GM12878 (cell line): ENCODE results near the gene PDCD7. TPM values are rescaled to one million over a fixed set of nuclear protein-coding genes. Genes with fewer than 3 reads are reported as not detected.

Experiments
- CREB1 ChIP-seq: IDR thresholded peaks from 2 replicates; pipeline ENCODE4 v1.6.1; 2012; ENCODE audit warnings: low read depth, mild to moderate bottlenecking, inconsistent platforms
- GATAD2B ChIP-seq: fragments of 450-650 bp; conservative IDR thresholded peaks from 2 replicates; pipeline ENCODE4 v1.6.1; 2017; ENCODE audit warnings: low read depth, mild to moderate bottlenecking, moderate library complexity
- HCFC1 ChIP-seq: fragments of 150-350 bp; IDR thresholded peaks from 2 replicates; pipeline ENCODE4 v1.6.1; 2014; ENCODE audit warnings: low read length
- HDGF ChIP-seq: fragments of 450-650 bp; IDR thresholded peaks from 2 replicates; pipeline ENCODE4 v1.6.1; 2016; ENCODE audit warnings: antibody characterized with exemption
- NR2F1 ChIP-seq: fragments of 450-650 bp; conservative IDR thresholded peaks from 2 replicates; pipeline ENCODE4 v1.6.1; 2017; ENCODE audit warnings: mild to moderate bottlenecking
- POLR2A ChIP-seq: IDR thresholded peaks from 2 replicates; pipeline ENCODE4 v1.6.1; 2011; ENCODE audit warnings: low read depth, mild to moderate bottlenecking, low read length
- POLR2AphosphoS5 ChIP-seq: IDR thresholded peaks from 2 replicates; pipeline ENCODE4 v1.6.1; 2011; ENCODE audit warnings: mild to moderate bottlenecking, low read length, inconsistent platforms
- POU2F2 ChIP-seq: IDR thresholded peaks from 3 replicates; pipeline ENCODE4 v1.6.1; 2011; ENCODE audit warnings: low read depth, mild to moderate bottlenecking, low read length, borderline replicate concordance
- RB1 ChIP-seq: fragments of 450-650 bp; formaldehyde crosslinking; IDR thresholded peaks from 2 replicates; pipeline ENCODE4 v1.6.1; 2017; ENCODE audit warnings: mild to moderate bottlenecking, borderline replicate concordance
- RCOR1 ChIP-seq: conservative IDR thresholded peaks from 2 replicates; pipeline ENCODE4 v1.6.1; 2012; ENCODE audit warnings: low read depth, low read length, improper control_type of control experiment
- RFX5 ChIP-seq: IDR thresholded peaks from 2 replicates; pipeline ENCODE4 v1.6.1; 2011; ENCODE audit warnings: low read depth, low read length, improper control_type of control experiment
- RUNX3 ChIP-seq: IDR thresholded peaks from 2 replicates; pipeline ENCODE4 v1.6.1; 2012; ENCODE audit warnings: low read length, inconsistent platforms
- SIN3A ChIP-seq: IDR thresholded peaks from 2 replicates; pipeline ENCODE4 v1.6.1; 2012; ENCODE audit warnings: low read depth, low read length, improper control_type of control experiment
- SPI1 ChIP-seq: IDR thresholded peaks from 2 replicates; pipeline ENCODE4 v1.6.1; 2011; ENCODE audit warnings: low read depth, mild to moderate bottlenecking, low read length, moderate library complexity, borderline replicate concordance; ENCODE audit not compliant: insufficient read depth
- SRF ChIP-seq, 2 experiments: IDR thresholded peaks; 2 replicates each; pipeline ENCODE4 v1.6.1; 2011; ENCODE audit warnings: low read depth in 2 of 2, low read length in 2 of 2, mild to moderate bottlenecking in 1 of 2, moderate library complexity in 1 of 2
- STAT1 ChIP-seq: fragments of 450-650 bp; conservative IDR thresholded peaks from 2 replicates; pipeline ENCODE4 v1.6.1; 2014; ENCODE audit warnings: antibody characterized with exemption, mild to moderate bottlenecking
- SUPT20H ChIP-seq: IDR thresholded peaks from 2 replicates; pipeline ENCODE4 v1.6.1; 2011; ENCODE audit warnings: low read depth, mild to moderate bottlenecking, low read length, moderate library complexity, borderline replicate concordance; ENCODE audit not compliant: control insufficient read depth
- TBL1XR1 ChIP-seq: IDR thresholded peaks from 2 replicates; pipeline ENCODE4 v1.6.1; 2012; ENCODE audit warnings: low read depth, low read length, improper control_type of control experiment
- ZNF24 ChIP-seq: fragments of 450-650 bp; IDR thresholded peaks from 2 replicates; pipeline ENCODE4 v1.6.1; 2017; ENCODE audit warnings: antibody characterized with exemption, mild to moderate bottlenecking
- ZNF384 ChIP-seq: IDR thresholded peaks from 2 replicates; pipeline ENCODE4 v1.6.1; 2012; ENCODE audit warnings: low read depth, mild to moderate bottlenecking, low read length, improper control_type of control experiment, borderline replicate concordance
- polyA plus RNA-seq, 11 experiments: library from polyadenylated mRNA; depleted of rRNA in 4 of 11; unstranded in 6 of 11; stranded (reverse) in 5 of 11; fragments of >200 nt; fragmentation: Nextera tagmentation in 4 of 11; fragmentation: Illumina TruSeq in 1 of 11; extraction: Ambion mirVana in 4 of 11; extraction: Trizol in 1 of 11; gene quantifications; 1 replicate in 1 of 11; 2 replicates in 10 of 11; pipeline versions ENCODE4 v1.2.1 to v1.2.3, GENCODE V29; 2011 to 2016; ENCODE audit warnings: inconsistent platforms in 2 of 11, missing spikeins in 2 of 11, low read depth in 1 of 11
- total RNA-seq, 4 experiments: library from RNA; depleted of rRNA in 3 of 4; stranded (reverse); fragments of >200 nt in 3 of 4; fragmentation: Illumina TruSeq in 1 of 4; extraction: Trizol in 1 of 4; gene quantifications; 2 replicates each; pipeline versions ENCODE4 v1.2.1 to v1.2.3, GENCODE V29; 2013 to 2021
- TF ChIP-seq, protein P1 (sequence below): fragments of 450-650 bp; IDR thresholded peaks from 2 replicates; pipeline ENCODE4 v1.6.1; 2016; ENCODE audit warnings: mild to moderate bottlenecking
- TF ChIP-seq, protein P2 (sequence below): fragments of 450-650 bp; IDR thresholded peaks from 2 replicates; pipeline ENCODE4 v1.6.1; 2017; ENCODE audit warnings: low read depth, mild to moderate bottlenecking, moderate library complexity
- TF ChIP-seq, protein P3 (sequence below): fragments of 450-650 bp; IDR thresholded peaks from 2 replicates; pipeline ENCODE4 v1.6.1; 2016; ENCODE audit warnings: mild to moderate bottlenecking
- TF ChIP-seq, protein P4 (sequence below): fragments of 450-650 bp; IDR thresholded peaks from 2 replicates; pipeline ENCODE4 v1.6.1; 2016; ENCODE audit warnings: mild to moderate bottlenecking, moderate library complexity, borderline replicate concordance

The PDCD7 gene
- total and polyA plus RNA-seq, 10 of the 15 experiments (the other 5 are each of a cell fraction or from before 2014, with no cell fraction given): 4.2 to 24.2 (median 13.4) TPM

DNA sequence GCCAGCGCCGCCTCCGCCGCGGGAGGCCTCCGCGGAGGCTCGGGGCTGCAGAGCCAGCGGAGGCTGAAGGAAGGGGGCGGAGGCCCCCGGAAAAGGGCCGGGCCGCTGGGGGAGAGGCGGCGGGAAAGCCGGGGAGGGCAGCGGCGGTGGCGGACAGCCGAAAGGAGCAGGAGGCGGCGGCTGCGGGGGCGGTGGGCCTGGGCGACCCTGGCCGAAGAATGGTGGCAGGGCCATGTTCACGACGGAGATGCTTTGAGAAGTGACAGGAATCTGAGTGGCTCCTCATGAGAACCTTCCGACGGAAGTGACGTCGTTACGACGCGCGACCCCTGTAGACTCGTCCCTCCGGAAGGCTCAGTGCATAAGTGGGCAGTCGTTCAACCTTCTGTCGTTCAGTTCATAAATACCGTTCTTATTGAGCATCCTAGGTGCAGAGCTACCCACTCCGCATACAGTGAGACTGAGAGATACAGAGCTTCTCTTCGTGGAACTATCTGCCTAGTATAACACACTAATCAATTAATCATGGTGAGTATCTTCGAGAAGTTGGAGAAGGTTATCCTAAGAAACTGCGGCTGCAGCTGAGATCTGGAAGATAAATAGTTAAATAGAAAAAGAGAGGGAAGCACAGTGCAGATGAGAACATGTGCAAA is at the start of gene PDCD7 (continued):
- 0 out of 2 replicates have a peak, but pooled peaks have one; percentile 66 for TF ChIP-seq GATAD2B
- no peak for TF ChIP-seq ZNF384
- TF ChIP-seq SUPT20H: no peak
- TF ChIP-seq HCFC1: peak; percentile 73
- TF ChIP-seq TBL1XR1: peak; percentile 38; the same call in 1 of the 2 replicates
- 0 out of 2 replicates have a peak, but pooled peaks have one; percentile 8 for TF ChIP-seq SPI1
- TF ChIP-seq, protein P1, sequence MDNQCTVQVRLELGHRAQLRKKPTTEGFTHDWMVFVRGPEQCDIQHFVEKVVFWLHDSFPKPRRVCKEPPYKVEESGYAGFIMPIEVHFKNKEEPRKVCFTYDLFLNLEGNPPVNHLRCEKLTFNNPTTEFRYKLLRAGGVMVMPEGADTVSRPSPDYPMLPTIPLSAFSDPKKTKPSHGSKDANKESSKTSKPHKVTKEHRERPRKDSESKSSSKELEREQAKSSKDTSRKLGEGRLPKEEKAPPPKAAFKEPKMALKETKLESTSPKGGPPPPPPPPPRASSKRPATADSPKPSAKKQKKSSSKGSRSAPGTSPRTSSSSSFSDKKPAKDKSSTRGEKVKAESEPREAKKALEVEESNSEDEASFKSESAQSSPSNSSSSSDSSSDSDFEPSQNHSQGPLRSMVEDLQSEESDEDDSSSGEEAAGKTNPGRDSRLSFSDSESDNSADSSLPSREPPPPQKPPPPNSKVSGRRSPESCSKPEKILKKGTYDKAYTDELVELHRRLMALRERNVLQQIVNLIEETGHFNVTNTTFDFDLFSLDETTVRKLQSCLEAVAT: 0 out of 2 replicates have a peak, but pooled peaks have one; percentile 59
- peak; percentile 45 for TF ChIP-seq NR2F1
- peak; percentile 44; the same call in 1 of the 2 replicates for TF ChIP-seq RFX5
- TF ChIP-seq, protein P2, sequence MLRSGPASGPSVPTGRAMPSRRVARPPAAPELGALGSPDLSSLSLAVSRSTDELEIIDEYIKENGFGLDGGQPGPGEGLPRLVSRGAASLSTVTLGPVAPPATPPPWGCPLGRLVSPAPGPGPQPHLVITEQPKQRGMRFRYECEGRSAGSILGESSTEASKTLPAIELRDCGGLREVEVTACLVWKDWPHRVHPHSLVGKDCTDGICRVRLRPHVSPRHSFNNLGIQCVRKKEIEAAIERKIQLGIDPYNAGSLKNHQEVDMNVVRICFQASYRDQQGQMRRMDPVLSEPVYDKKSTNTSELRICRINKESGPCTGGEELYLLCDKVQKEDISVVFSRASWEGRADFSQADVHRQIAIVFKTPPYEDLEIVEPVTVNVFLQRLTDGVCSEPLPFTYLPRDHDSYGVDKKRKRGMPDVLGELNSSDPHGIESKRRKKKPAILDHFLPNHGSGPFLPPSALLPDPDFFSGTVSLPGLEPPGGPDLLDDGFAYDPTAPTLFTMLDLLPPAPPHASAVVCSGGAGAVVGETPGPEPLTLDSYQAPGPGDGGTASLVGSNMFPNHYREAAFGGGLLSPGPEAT: peak; percentile 71
- TF ChIP-seq STAT1: no peak
- peak; percentile 49 to 85 for TF ChIP-seq SRF (IDR thresholded peaks at IDR 0.05; ENCODE audit: low read depth in 2 of 2, low read length in 2 of 2)
- TF ChIP-seq POLR2A: peak; percentile 93
- TF ChIP-seq HDGF: 0 out of 2 replicates have a peak, but pooled peaks have one; percentile 19
- peak; percentile 36; the same call in 1 of the 2 replicates for TF ChIP-seq RUNX3
- TF ChIP-seq, protein P3, sequence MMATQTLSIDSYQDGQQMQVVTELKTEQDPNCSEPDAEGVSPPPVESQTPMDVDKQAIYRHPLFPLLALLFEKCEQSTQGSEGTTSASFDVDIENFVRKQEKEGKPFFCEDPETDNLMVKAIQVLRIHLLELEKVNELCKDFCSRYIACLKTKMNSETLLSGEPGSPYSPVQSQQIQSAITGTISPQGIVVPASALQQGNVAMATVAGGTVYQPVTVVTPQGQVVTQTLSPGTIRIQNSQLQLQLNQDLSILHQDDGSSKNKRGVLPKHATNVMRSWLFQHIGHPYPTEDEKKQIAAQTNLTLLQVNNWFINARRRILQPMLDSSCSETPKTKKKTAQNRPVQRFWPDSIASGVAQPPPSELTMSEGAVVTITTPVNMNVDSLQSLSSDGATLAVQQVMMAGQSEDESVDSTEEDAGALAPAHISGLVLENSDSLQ: peak; percentile 81
- TF ChIP-seq POLR2AphosphoS5: peak; percentile 97
- peak; percentile 55; the same call in 1 of the 3 replicates for TF ChIP-seq POU2F2
- TF ChIP-seq RCOR1: no peak
- TF ChIP-seq ZNF24: peak; percentile 43; the same call in 1 of the 2 replicates
- peak; percentile 21; the same call in 1 of the 2 replicates for TF ChIP-seq RB1
- TF ChIP-seq, protein P4, sequence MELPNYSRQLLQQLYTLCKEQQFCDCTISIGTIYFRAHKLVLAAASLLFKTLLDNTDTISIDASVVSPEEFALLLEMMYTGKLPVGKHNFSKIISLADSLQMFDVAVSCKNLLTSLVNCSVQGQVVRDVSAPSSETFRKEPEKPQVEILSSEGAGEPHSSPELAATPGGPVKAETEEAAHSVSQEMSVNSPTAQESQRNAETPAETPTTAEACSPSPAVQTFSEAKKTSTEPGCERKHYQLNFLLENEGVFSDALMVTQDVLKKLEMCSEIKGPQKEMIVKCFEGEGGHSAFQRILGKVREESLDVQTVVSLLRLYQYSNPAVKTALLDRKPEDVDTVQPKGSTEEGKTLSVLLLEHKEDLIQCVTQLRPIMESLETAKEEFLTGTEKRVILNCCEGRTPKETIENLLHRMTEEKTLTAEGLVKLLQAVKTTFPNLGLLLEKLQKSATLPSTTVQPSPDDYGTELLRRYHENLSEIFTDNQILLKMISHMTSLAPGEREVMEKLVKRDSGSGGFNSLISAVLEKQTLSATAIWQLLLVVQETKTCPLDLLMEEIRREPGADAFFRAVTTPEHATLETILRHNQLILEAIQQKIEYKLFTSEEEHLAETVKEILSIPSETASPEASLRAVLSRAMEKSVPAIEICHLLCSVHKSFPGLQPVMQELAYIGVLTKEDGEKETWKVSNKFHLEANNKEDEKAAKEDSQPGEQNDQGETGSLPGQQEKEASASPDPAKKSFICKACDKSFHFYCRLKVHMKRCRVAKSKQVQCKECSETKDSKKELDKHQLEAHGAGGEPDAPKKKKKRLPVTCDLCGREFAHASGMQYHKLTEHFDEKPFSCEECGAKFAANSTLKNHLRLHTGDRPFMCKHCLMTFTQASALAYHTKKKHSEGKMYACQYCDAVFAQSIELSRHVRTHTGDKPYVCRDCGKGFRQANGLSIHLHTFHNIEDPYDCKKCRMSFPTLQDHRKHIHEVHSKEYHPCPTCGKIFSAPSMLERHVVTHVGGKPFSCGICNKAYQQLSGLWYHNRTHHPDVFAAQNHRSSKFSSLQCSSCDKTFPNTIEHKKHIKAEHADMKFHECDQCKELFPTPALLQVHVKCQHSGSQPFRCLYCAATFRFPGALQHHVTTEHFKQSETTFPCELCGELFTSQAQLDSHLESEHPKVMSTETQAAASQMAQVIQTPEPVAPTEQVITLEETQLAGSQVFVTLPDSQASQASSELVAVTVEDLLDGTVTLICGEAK: peak; percentile 92
- peak; percentile 77 for TF ChIP-seq SIN3A
- TF ChIP-seq CREB1: peak; percentile 99
